Measurements from ENCODE around the gene RBM26. TPM values are rescaled to one million over a fixed set of nuclear protein-coding genes. Genes with fewer than 3 reads are reported as not detected.

RBM26 gene
- total RNA-seq, result 15.0 and 18.8 TPM in 2 replicates

GRCh38 chr13:79405831-79406596, at the start of gene RBM26:
Gene RBM26, minus strand, starts transcription at chr13:79406255. Its CDS starts 481 bp downstream, at chr13:79405774.

Other genes starting within 250 kb of the RBM26 start
- 17.1 and 18.7 TPM in 2 replicates for gene NDFIP2, start 74.9 kb upstream of the RBM26 start, total RNA-seq

Data from bronchus fibroblast of lung (primary cell).